ENCODE results near the gene UNC5A.

DNA sequence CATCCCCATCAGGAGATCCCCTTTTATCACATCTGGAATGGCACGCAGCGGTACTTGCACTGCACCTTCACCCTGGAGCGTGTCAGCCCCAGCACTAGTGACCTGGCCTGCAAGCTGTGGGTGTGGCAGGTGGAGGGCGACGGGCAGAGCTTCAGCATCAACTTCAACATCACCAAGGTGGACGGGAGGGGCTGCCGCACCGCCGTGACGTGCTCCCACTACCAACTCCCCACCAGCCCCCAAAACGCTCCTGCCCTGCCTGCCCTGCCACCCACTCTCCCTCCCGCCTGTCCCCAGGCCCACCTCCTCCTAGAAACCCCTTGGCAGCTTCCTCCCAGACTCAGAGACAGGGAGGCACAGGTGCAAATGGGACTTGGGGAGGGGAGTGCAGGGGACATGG, 68.1 kb downstream of the UNC5A start:
- TF ChIP-seq CTCF (conservative IDR thresholded peaks at IDR 0.05): no peak
- TF ChIP-seq EZH2 (IDR thresholded peaks at IDR 0.05; ENCODE audit: low read depth): no peak

Data from PC-9 (cell line).